H1 (cell line): ENCODE data around the gene RBSN. TPM values are rescaled to one million over a fixed set of nuclear protein-coding genes. Genes with fewer than 3 reads are reported as not detected.

Experiments
- GABPA ChIP-seq: IDR thresholded peaks from 2 replicates; pipeline ENCODE4 v1.6.1; 2011; ENCODE audit warnings: mild to moderate bottlenecking, low read length, moderate library complexity, borderline replicate concordance; ENCODE audit not compliant: insufficient read depth
- MAFK ChIP-seq: IDR thresholded peaks from 2 replicates; pipeline ENCODE4 v1.6.1; 2012; ENCODE audit warnings: low read depth, mild to moderate bottlenecking, improper control_type of control experiment, low read length
- SP2 ChIP-seq: IDR thresholded peaks from 2 replicates; pipeline ENCODE4 v1.6.1; 2012; ENCODE audit warnings: mild to moderate bottlenecking, low read length, inconsistent platforms
- polyA plus RNA-seq, 7 experiments: library from polyadenylated mRNA; depleted of rRNA in 3 of 7; stranded (reverse) in 5 of 7; unstranded in 2 of 7; fragments of >200 nt in 5 of 7; fragments of 200-250 nt in 2 of 7; gene quantifications; 1 replicate in 5 of 7; 2 replicates in 1 of 7; 4 replicates in 1 of 7; pipeline versions ENCODE4 v1.2.1 to v1.2.3, GENCODE V29; 2011 to 2013; ENCODE audit warnings: missing spikeins in 2 of 7, mixed read lengths in 2 of 7
- total RNA-seq: library from RNA; stranded (reverse); fragmentation: NEBNext Ultra II Directional; extraction: Animal tissue kit (Norgen Biotek cat#: 25700); gene quantifications from 2 replicates; pipeline ENCODE4 v1.2.1, GENCODE V29; 2021
- TF ChIP-seq, protein P1 (sequence below): fragments of 300-600 bp; sonication (generic); IDR thresholded peaks from 2 replicates; pipeline ENCODE4 v1.7.1; 2012; ENCODE audit warnings: low read length, moderate library complexity, mild to moderate bottlenecking, inconsistent platforms; ENCODE audit not compliant: insufficient replicate concordance

The RBSN gene
- total and polyA plus RNA-seq, 2 of the 8 experiments (the other 6 are each of a cell fraction or from before 2014, with no cell fraction given): 5.9 to 20.0 TPM

DNA sequence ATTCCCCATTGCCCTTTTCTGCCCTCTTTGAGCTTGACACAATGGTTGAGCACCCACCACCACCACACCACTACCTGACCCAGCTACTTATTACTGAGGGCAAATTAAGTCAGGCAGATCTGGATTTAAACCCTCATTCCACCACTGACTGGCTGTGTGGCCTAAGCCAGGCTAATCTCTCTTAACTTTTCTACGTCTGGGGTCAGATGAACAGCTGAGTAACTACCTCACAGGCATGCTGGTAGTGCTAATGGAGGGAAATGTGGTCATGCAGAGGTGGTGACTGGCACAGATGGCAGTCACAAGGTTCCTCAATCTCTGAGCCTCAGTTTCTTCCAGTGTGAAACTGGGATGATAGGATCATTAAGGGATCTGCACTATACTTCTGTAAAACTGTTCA is 29.5 kb downstream of the RBSN start (continued):
- TF ChIP-seq, protein P1, sequence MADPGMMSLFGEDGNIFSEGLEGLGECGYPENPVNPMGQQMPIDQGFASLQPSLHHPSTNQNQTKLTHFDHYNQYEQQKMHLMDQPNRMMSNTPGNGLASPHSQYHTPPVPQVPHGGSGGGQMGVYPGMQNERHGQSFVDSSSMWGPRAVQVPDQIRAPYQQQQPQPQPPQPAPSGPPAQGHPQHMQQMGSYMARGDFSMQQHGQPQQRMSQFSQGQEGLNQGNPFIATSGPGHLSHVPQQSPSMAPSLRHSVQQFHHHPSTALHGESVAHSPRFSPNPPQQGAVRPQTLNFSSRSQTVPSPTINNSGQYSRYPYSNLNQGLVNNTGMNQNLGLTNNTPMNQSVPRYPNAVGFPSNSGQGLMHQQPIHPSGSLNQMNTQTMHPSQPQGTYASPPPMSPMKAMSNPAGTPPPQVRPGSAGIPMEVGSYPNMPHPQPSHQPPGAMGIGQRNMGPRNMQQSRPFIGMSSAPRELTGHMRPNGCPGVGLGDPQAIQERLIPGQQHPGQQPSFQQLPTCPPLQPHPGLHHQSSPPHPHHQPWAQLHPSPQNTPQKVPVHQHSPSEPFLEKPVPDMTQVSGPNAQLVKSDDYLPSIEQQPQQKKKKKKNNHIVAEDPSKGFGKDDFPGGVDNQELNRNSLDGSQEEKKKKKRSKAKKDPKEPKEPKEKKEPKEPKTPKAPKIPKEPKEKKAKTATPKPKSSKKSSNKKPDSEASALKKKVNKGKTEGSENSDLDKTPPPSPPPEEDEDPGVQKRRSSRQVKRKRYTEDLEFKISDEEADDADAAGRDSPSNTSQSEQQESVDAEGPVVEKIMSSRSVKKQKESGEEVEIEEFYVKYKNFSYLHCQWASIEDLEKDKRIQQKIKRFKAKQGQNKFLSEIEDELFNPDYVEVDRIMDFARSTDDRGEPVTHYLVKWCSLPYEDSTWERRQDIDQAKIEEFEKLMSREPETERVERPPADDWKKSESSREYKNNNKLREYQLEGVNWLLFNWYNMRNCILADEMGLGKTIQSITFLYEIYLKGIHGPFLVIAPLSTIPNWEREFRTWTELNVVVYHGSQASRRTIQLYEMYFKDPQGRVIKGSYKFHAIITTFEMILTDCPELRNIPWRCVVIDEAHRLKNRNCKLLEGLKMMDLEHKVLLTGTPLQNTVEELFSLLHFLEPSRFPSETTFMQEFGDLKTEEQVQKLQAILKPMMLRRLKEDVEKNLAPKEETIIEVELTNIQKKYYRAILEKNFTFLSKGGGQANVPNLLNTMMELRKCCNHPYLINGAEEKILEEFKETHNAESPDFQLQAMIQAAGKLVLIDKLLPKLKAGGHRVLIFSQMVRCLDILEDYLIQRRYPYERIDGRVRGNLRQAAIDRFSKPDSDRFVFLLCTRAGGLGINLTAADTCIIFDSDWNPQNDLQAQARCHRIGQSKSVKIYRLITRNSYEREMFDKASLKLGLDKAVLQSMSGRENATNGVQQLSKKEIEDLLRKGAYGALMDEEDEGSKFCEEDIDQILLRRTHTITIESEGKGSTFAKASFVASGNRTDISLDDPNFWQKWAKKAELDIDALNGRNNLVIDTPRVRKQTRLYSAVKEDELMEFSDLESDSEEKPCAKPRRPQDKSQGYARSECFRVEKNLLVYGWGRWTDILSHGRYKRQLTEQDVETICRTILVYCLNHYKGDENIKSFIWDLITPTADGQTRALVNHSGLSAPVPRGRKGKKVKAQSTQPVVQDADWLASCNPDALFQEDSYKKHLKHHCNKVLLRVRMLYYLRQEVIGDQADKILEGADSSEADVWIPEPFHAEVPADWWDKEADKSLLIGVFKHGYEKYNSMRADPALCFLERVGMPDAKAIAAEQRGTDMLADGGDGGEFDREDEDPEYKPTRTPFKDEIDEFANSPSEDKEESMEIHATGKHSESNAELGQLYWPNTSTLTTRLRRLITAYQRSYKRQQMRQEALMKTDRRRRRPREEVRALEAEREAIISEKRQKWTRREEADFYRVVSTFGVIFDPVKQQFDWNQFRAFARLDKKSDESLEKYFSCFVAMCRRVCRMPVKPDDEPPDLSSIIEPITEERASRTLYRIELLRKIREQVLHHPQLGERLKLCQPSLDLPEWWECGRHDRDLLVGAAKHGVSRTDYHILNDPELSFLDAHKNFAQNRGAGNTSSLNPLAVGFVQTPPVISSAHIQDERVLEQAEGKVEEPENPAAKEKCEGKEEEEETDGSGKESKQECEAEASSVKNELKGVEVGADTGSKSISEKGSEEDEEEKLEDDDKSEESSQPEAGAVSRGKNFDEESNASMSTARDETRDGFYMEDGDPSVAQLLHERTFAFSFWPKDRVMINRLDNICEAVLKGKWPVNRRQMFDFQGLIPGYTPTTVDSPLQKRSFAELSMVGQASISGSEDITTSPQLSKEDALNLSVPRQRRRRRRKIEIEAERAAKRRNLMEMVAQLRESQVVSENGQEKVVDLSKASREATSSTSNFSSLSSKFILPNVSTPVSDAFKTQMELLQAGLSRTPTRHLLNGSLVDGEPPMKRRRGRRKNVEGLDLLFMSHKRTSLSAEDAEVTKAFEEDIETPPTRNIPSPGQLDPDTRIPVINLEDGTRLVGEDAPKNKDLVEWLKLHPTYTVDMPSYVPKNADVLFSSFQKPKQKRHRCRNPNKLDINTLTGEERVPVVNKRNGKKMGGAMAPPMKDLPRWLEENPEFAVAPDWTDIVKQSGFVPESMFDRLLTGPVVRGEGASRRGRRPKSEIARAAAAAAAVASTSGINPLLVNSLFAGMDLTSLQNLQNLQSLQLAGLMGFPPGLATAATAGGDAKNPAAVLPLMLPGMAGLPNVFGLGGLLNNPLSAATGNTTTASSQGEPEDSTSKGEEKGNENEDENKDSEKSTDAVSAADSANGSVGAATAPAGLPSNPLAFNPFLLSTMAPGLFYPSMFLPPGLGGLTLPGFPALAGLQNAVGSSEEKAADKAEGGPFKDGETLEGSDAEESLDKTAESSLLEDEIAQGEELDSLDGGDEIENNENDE: no peak
- TF ChIP-seq MAFK (no peak), SP2 (no peak), GABPA (no peak)
- TF ChIP-seq, all 59 proteins: peak for 0
